Thoracic aorta (tissue), 2 donors: ENCODE results near the gene PPP5C. TPM values are rescaled to one million over a fixed set of nuclear protein-coding genes. Genes with fewer than 3 reads are reported as not detected.

Experiments used
- ATAC-seq: fragments of 150-250 bp; one replicate; pipeline ENCODE4 v1.8.0; 2017; ENCODE audit warnings: low read depth; ENCODE audit not compliant: insufficient number of reproducible peaks, low FRiP score
- DNase-seq: peaks from one replicate; pipeline ENCODE4 v3.0.0-alpha.2; 2020; ENCODE audit warnings: low spot score
- H3K27ac ChIP-seq, 2 donors: fragments of 200-600 bp; sonication (generic); 1 replicate in 1 of 2; 2 replicates in 1 of 2; pipeline ENCODE4 v1.5.1; 2016; ENCODE audit warnings: mild to moderate bottlenecking in 2 of 2, moderate library complexity in 2 of 2
- H3K27me3 ChIP-seq: fragments of 200-600 bp; sonication (generic); replicated peaks from 2 replicates; pipeline ENCODE4 v1.6.0; 2016; ENCODE audit warnings: mild to moderate bottlenecking; ENCODE audit not compliant: insufficient read depth
- H3K36me3 ChIP-seq: fragments of 200-600 bp; sonication (generic); one replicate; pipeline ENCODE4 v1.5.1; 2016
- H3K4me1 ChIP-seq, 2 donors: fragments of 200-600 bp; sonication (generic); 1 replicate in 1 of 2; 2 replicates in 1 of 2; pipeline versions ENCODE4 v1.5.1 to v1.6.0; 2016; ENCODE audit warnings: low read depth in 2 of 2, mild to moderate bottlenecking in 1 of 2; ENCODE audit not compliant: control insufficient read depth in 1 of 2
- H3K4me3 ChIP-seq: fragments of 200-600 bp; sonication (generic); 2 replicates; pipeline ENCODE4 v1.5.1; 2016; ENCODE audit warnings: mild to moderate bottlenecking
- H3K9me3 ChIP-seq: fragments of 200-600 bp; sonication (generic); 2 replicates; pipeline ENCODE4 v1.5.1; 2016
- CTCF ChIP-seq: fragments of 200-600 bp; sonication (generic); IDR thresholded peaks from one replicate; pipeline ENCODE4 v1.5.1; 2019; ENCODE audit warnings: antibody characterized with exemption
- total RNA-seq, 2 donors: library from RNA; depleted of rRNA; stranded (reverse); fragments of >200 nt; gene quantifications; one replicate each; pipeline versions ENCODE4 v1.1.0 to v1.2.3, GENCODE V29; 2016

Gene PPP5C
- 100 to 1,000 TPM in 1 of 2 donors, 10 to 100 TPM in 1; 60.6 to 107 TPM for total RNA-seq

- TF ChIP-seq CTCF, result peak; percentile 62
- ATAC-seq, result peak; percentile 64
- peak within 1 kb of the TSS; percentile 99 for H3K4me3 ChIP-seq
- peak; percentile 58 for DNase-seq
- peaks cover 27 to 46% of the 10 kb centered on the region in 2 donors for H3K4me1 ChIP-seq
- H3K27me3 ChIP-seq, result no peaks in the 10 kb centered on the region
- no peaks in the 10 kb centered on the region for H3K36me3 ChIP-seq
- no peaks in the 10 kb centered on the region for H3K9me3 ChIP-seq
- H3K27ac ChIP-seq, result peak within 1 kb of the TSS; percentile 29 to 56
Measured at GRCh38 chr19:46346821-46347571, at the start of gene PPP5C. TSS of gene PPP5C (plus strand) at chr19:46347087. CDS start at chr19:46347097, 10 bp downstream.

- H3K27ac ChIP-seq, result peak overlapping the region; percentile 94 to 95
- no peaks in the 10 kb centered on the region for H3K27me3 ChIP-seq
- peak; percentile 36 for TF ChIP-seq CTCF
- H3K4me3 ChIP-seq, result peak overlapping the region; percentile 72
- H3K9me3 ChIP-seq, result no peaks in the 10 kb centered on the region
- peaks cover 30 to 62% of the 10 kb centered on the region in 2 donors for H3K4me1 ChIP-seq
- DNase-seq (peak; percentile 47), ATAC-seq (peak; percentile 30)
- peaks cover under 1% of the 10 kb centered on the region for H3K36me3 ChIP-seq
Measured at GRCh38 chr19:46297700-46298478, 49.0 kb upstream of the PPP5C start.

- DNase-seq (no peak), ATAC-seq (peak; percentile 0)
- no peak for TF ChIP-seq CTCF
- no peaks in the 10 kb centered on the region for H3K9me3 ChIP-seq
- peak overlapping the region; percentile 94 to 95 for H3K27ac ChIP-seq
- peaks cover 34 to 68% of the 10 kb centered on the region in 2 donors for H3K4me1 ChIP-seq
- H3K27me3 ChIP-seq, result no peaks in the 10 kb centered on the region
- H3K36me3 ChIP-seq, result peaks cover 3% of the 10 kb centered on the region
- H3K4me3 ChIP-seq, result peak overlapping the region; percentile 72
Measured at GRCh38 chr19:46298479-46299003, 48.3 kb upstream of the PPP5C start.

- Histone ChIP-seq H3K4me1 (peaks cover 34 to 73% of the 10 kb centered on the region in 2 donors), H3K4me3 (peak overlapping the region; percentile 72), H3K27ac (peak overlapping the region; percentile 95 to 97), H3K9me3 (no peaks in the 10 kb centered on the region), H3K36me3 (peaks cover 8% of the 10 kb centered on the region), H3K27me3 (no peaks in the 10 kb centered on the region)
- peak; percentile 74 for DNase-seq
- no peak for TF ChIP-seq CTCF
- peak; percentile 54 for ATAC-seq
Measured at GRCh38 chr19:46299004-46299509, 47.8 kb upstream of the PPP5C start.

- no peak for DNase-seq
Measured at GRCh38 chr19:46299695-46300094, 47.2 kb upstream of the PPP5C start.

More at GRCh38 chr19:46299695-46300094, 47.2 kb upstream of the PPP5C start:
- Histone ChIP-seq H3K9me3 (no peaks in the 10 kb centered on the region), H3K27me3 (no peaks in the 10 kb centered on the region), H3K36me3 (peaks cover 12% of the 10 kb centered on the region), H3K4me3 (peak overlapping the region; percentile 72), H3K27ac (peak overlapping the region; percentile 95 to 97), H3K4me1 (peaks cover 34 to 73% of the 10 kb centered on the region in 2 donors)
- TF ChIP-seq CTCF, result no peak
- ATAC-seq, result no peak
